GM19455 (cell line): ENCODE measurements around the gene EVPL.
"Not testable (repeated sequence)": the region's sequence is repeated elsewhere in the genome, so short reads cannot be mapped to it uniquely, and the experiment has no call there.

Experiments
- ATAC-seq: cut with Tn5 transposase; IDR thresholded peaks from one replicate; pipeline ENCODE4 v1.9.1; 2021; ENCODE audit not compliant: unreplicated experiment

The EVPL gene

DNA sequence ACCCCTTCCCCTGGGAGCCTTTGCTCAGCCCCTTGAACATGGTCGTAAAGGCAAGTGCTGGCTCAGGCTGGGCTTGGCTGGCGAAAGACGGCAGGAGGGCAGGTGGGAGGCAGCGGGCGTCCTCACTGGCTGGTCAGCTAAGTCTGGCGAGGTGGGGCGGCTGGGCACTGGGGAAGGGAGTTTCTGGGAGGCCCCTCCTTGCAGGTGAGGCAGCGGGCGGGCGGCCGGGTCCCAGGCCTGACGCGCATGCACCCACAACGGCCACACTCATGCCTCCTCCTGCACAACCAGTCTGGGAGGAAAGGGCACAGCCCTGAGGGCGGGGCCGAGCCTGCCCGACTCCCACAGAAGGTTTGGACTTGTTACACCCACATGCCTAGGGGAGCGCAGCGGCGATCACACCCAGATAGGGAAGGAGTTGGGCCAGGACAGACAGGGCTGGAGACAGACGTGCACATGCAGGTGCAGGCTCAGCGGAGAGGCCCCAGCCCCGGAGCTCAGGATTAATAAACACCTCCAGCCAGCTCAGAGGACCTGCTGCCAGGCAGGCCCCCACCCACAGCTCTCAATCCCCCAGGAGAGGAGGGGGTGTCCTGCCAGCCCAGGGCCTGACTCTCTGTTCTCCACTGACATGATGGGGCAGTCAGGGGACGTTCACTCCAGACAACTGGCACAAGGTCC lies at the start of gene EVPL:
TSS of gene EVPL (minus strand) at position 148 of the 681 bp plus-strand sequence. CDS start at position 40, 108 bp downstream.
- ATAC-seq: no peak

DNA sequence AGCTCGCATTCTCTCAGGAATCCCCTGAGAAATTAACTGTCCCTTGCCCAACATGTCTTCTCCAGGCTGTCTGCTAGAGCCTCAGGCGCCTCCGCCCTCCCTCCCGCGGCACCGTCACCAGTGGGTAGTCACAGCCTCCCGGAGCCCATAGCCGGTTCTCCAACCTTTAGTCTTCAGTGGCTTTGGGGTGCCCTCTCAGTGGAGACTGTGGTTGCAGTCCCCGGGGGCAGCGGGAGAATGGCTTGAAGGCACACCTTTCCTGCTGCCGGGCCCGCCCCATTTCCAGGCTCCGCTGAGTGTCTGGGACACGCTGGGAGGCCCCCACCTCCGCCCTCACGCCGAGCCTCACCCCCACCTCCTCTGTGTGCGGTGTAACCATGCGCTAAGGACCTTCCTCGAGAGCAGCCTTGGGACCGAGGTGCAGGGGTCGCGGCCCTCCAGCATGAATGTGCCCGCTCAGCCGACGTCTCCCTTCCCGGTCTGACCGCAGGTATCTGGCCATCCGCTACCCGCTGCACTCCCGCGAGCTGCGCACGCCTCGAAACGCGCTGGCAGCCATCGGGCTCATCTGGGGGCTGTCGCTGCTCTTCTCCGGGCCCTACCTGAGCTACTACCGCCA lies 49.1 kb upstream of the EVPL start:
- ATAC-seq: no peak

- no peak for ATAC-seq
Observed at GRCh38 chr17:76075364-76076145, 48.4 kb upstream of the EVPL start.

DNA sequence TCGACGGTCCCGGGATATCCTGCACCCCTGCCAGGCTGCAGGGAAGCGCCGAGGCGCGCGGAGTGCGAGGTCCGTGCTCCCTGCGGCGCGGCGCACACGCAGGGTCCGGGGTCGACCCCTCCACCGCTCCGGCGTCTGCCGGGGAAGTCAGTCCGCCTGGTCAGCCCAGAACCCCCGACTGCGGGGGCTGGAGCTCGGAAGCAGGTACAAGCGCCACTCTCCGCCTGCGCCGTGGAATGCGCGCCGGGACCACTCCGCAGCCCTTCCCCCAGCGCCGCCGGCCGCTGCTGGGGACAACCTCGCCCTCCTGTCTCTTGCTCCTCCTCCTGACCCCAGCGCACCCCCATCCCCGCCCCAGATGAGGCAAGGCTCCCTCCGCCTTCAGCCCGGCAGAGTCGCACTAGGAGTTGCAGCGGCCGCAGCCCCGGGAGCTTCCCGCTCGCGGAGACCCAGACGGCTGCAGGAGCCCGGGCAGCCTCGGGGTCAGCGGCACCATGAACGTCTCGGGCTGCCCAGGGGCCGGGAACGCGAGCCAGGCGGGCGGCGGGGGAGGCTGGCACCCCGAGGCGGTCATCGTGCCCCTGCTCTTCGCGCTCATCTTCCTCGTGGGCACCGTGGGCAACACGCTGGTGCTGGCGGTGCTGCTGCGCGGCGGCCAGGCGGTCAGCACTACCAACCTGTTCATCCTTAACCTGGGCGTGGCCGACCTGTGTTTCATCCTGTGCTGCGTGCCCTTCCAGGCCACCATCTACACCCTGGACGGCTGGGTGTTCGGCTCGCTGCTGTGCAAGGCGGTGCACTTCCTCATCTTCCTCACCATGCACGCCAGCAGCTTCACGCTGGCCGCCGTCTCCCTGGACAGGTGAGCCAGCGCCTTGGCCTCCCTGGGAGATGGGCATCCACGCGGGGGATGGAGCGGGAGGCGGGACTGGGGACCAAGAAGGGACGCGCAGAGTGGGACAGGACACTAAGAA lies 47.6 kb upstream of the EVPL start, which contains the start of gene GALR2:
TSS of gene GALR2 (plus strand) at position 392 of the 974 bp plus-strand sequence. CDS start at position 495, 103 bp downstream.
- ATAC-seq: no peak

- ATAC-seq: peak; percentile 82
Observed at GRCh38 chr17:76072148-76072858, 45.2 kb upstream of the EVPL start, which contains the start of gene SRP68. Gene SRP68, minus strand, starts transcription at chr17:76072517. Its CDS starts 26 bp downstream, at chr17:76072491.

- ATAC-seq: peak; percentile 28
Observed at GRCh38 chr17:76071531-76072147, 44.5 kb upstream of the EVPL start.

DNA sequence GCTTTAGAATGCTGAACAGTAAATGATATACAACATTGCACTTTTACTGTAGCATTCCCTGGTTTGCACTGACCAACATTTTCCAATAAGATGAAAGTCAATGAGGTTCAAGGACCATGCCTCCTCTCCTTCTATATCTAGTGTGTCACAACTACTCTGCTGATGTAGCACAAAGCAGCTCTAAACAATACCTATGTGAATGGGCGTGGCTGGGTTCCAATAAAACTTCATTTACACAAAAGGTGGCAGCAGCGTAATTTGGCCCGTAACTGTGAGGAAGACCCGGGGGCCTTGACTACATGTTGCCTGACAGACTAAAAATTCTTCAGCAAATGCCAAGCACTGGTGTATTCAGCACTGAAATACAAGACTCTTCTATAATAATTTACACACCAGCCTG lies 38.7 kb upstream of the EVPL start:
- ATAC-seq: no peak

GRCh38 chr17:76063875-76064546 lies 36.9 kb upstream of the EVPL start:
- no peak for ATAC-seq

DNA sequence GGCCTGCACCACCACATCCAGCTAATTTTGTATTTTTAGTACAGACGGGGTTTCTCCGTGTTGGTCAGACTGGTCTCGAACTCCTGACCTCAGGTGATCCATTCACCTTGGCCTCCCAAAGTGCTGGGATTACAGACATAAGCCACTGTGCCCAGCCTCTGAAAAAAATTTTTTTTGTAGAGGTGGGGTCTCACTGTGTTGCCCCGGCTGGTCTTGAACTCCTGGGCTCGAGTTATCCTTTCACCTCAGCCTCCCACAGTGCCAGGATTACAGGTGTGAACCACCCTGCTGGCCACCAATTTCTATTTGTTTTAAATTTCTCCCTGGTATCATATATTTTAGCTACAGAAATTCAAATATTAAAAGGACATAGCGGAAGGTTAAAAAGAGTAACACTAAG lies 31.2 kb upstream of the EVPL start:
- not testable (repeated sequence) for ATAC-seq

GRCh38 chr17:76056882-76057281 lies 29.8 kb upstream of the EVPL start:
- ATAC-seq: no peak

DNA sequence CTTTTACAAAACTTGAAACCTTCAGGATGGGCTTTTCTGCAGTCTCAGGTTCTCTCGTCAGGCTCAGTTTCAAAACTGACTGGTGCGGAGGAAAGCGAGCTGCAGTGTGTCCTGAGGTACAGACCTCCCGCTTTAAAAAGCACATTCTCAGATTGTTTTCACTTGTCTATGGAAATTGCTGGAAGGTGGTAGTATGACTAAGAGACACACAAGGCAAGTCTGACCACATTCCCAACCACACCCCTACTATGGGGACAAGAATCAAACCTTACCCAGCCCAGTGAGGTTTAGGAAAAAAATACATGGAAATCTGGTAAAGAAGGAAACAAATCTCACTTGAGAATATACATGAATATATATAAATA lies 27.0 kb upstream of the EVPL start:
- ATAC-seq: no peak

- ATAC-seq: no peak
Observed at GRCh38 chr17:76053246-76054111, 26.4 kb upstream of the EVPL start.

GRCh38 chr17:76051561-76051960 lies 24.5 kb upstream of the EVPL start:
- ATAC-seq: no peak

DNA sequence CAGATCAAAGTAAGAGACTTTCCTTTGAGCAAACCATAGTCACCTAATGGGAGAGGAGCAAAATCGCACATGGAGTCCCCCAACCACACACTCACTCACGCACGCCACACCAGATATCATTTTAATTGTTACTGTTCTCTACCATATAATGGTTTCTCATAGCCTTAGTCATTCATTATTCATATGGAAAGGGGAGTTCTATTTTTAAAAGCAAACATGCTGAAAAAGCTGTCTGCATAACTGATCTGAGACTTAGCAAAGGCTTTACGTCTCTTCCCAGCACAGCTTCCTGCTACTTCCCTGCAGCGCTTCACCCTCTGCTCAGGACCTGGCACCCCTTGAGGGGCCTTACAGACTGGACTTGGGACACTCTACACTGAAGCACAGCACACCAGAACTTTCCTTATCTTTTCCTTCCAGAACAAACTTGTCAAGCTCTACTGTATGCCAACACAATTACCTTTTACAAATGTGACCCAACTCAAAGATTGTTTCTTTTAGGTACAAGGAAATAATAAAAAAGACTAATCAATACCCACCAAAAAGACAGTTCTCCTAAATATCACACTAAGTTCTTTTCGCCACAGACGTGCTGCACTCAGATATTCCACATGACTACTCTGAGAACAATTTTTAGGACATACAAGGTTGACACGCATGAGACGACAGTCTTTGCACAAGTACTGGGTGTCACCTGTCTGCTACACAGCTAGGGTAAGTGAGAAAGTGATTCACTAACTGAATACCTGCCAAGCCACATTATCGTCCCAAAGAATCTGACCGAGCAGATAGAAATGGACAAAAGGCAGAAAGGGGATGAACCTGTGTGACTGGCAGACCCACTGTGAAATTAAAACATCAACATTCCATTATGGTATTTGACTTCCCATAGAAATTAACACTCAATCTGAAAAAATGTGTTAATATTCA lies 23.7 kb upstream of the EVPL start:
- ATAC-seq: no peak

GRCh38 chr17:76049836-76050537 lies 22.9 kb upstream of the EVPL start:
- no peak for ATAC-seq

- ATAC-seq: no peak
Observed at GRCh38 chr17:76049239-76049638, 22.1 kb upstream of the EVPL start.
